Rectal smooth muscle tissue (tissue), 1 donor: Measurements from ENCODE around the gene MARS1.

Experiments
- H3K27ac ChIP-seq: one replicate; pipeline ENCODE4 v1.7.0; 2013; ENCODE audit warnings: low read depth, low read length, inconsistent platforms
- H3K27me3 ChIP-seq: one replicate; pipeline ENCODE4 v1.7.0; 2013; ENCODE audit warnings: low read length; ENCODE audit not compliant: control insufficient read depth, insufficient read depth
- H3K36me3 ChIP-seq: one replicate; pipeline ENCODE4 v1.7.0; 2013; ENCODE audit warnings: low read length; ENCODE audit not compliant: control insufficient read depth, insufficient read depth
- H3K4me1 ChIP-seq: one replicate; pipeline ENCODE4 v1.7.0; 2013; ENCODE audit warnings: low read length; ENCODE audit not compliant: control insufficient read depth, insufficient read depth
- H3K4me3 ChIP-seq: one replicate; pipeline ENCODE4 v1.7.0; 2013; ENCODE audit warnings: low read length
- H3K9ac ChIP-seq: one replicate; pipeline ENCODE4 v1.7.0; 2013; ENCODE audit warnings: low read length

The MARS1 gene

GRCh38 chr12:57518176-57518919 is 30.5 kb downstream of the MARS1 start:
- Histone ChIP-seq H3K9ac (no peak overlapping the region), H3K4me3 (peak overlapping the region; percentile 94), H3K36me3 (peaks cover 29% of the 10 kb centered on the region), H3K4me1 (peaks cover 35% of the 10 kb centered on the region), H3K27me3 (no peaks in the 10 kb centered on the region), H3K27ac (peak overlapping the region; percentile 97)

GRCh38 chr12:57518920-57519795 is 31.3 kb downstream of the MARS1 start:
- peaks cover 43% of the 10 kb centered on the region for H3K4me1 ChIP-seq
- H3K36me3 ChIP-seq = peaks cover 29% of the 10 kb centered on the region
- peak overlapping the region; percentile 97 for H3K27ac ChIP-seq
- peak overlapping the region; percentile 94 for H3K4me3 ChIP-seq
- H3K9ac ChIP-seq = peak overlapping the region; percentile 98
- H3K27me3 ChIP-seq = no peaks in the 10 kb centered on the region

- peak overlapping the region; percentile 94 for H3K4me3 ChIP-seq
- H3K9ac ChIP-seq = peak overlapping the region; percentile 98
- peaks cover 45% of the 10 kb centered on the region for H3K4me1 ChIP-seq
- peak overlapping the region; percentile 97 for H3K27ac ChIP-seq
- H3K27me3 ChIP-seq = no peaks in the 10 kb centered on the region
- peaks cover 25% of the 10 kb centered on the region for H3K36me3 ChIP-seq
These were observed 31.9 kb downstream of the MARS1 start for GRCh38 chr12:57519796-57520052.

GRCh38 chr12:57520053-57520818 is 32.4 kb downstream of the MARS1 start, which contains the start of gene DDIT3:
TSS of gene DDIT3 (minus strand) at chr12:57520514. CDS start at chr12:57517406, 3,108 bp downstream.
- Histone ChIP-seq H3K36me3 (peaks cover 22% of the 10 kb centered on the region), H3K4me1 (peaks cover 45% of the 10 kb centered on the region), H3K27ac (peak within 1 kb of the TSS; percentile 99), H3K4me3 (peak within 1 kb of the TSS; percentile 94), H3K27me3 (no peaks in the 10 kb centered on the region), H3K9ac (peak within 1 kb of the TSS; percentile 98)

GRCh38 chr12:57521525-57522010 is 33.7 kb downstream of the MARS1 start:
- Histone ChIP-seq H3K36me3 (peaks cover 13% of the 10 kb centered on the region), H3K4me3 (peak overlapping the region; percentile 63), H3K4me1 (peaks cover 45% of the 10 kb centered on the region), H3K9ac (peak overlapping the region; percentile 82), H3K27me3 (no peaks in the 10 kb centered on the region), H3K27ac (peak overlapping the region; percentile 99)

- H3K27me3 ChIP-seq = no peaks in the 10 kb centered on the region
- peaks cover 11% of the 10 kb centered on the region for H3K36me3 ChIP-seq
- H3K4me1 ChIP-seq = peaks cover 42% of the 10 kb centered on the region
- H3K4me3 ChIP-seq = peak within 1 kb of the TSS; percentile 76
- H3K9ac ChIP-seq = peak within 1 kb of the TSS; percentile 82
- H3K27ac ChIP-seq = peak within 1 kb of the TSS; percentile 99
These were observed 34.4 kb downstream of the MARS1 start, which contains the start of gene MBD6 for GRCh38 chr12:57522011-57522886. TSS of gene MBD6 (plus strand) at chr12:57522824. CDS start at chr12:57524304, 1,480 bp downstream.

- H3K4me1 ChIP-seq = peaks cover 37% of the 10 kb centered on the region
- H3K27ac ChIP-seq = peak overlapping the region; percentile 79
- H3K36me3 ChIP-seq = peaks cover 10% of the 10 kb centered on the region
- no peaks in the 10 kb centered on the region for H3K27me3 ChIP-seq
- H3K4me3 ChIP-seq = peak overlapping the region; percentile 76
- H3K9ac ChIP-seq = peak overlapping the region; percentile 63
These were observed 35.2 kb downstream of the MARS1 start for GRCh38 chr12:57522887-57523705.

GRCh38 chr12:57523706-57524614 is 36.1 kb downstream of the MARS1 start:
- peaks cover 30% of the 10 kb centered on the region for H3K4me1 ChIP-seq
- H3K9ac ChIP-seq = peak overlapping the region; percentile 22

GRCh38 chr12:57524814-57525614 is 37.1 kb downstream of the MARS1 start:
- no peak overlapping the region for H3K4me3 ChIP-seq
- H3K9ac ChIP-seq = no peak overlapping the region
- peaks cover 19% of the 10 kb centered on the region for H3K36me3 ChIP-seq
- no peaks in the 10 kb centered on the region for H3K27me3 ChIP-seq
- no peak overlapping the region for H3K27ac ChIP-seq
- H3K4me1 ChIP-seq = peaks cover 24% of the 10 kb centered on the region

More at GRCh38 chr12:57523706-57524614, 36.1 kb downstream of the MARS1 start:
- no peaks in the 10 kb centered on the region for H3K27me3 ChIP-seq
- H3K4me3 ChIP-seq = peak overlapping the region; percentile 76
- H3K27ac ChIP-seq = peak overlapping the region; percentile 79
- peaks cover 13% of the 10 kb centered on the region for H3K36me3 ChIP-seq
